Measurements from ENCODE around the gene KREMEN1. TPM values are rescaled to one million over a fixed set of nuclear protein-coding genes. Genes with fewer than 3 reads are reported as not detected.

KREMEN1 gene
- total and polyA plus RNA-seq, 10 of the 15 experiments (the other 5 are each of a cell fraction or from before 2014, with no cell fraction given), result 0.10 to 2.5 (median 0.20) TPM; not detected in 1

DNA sequence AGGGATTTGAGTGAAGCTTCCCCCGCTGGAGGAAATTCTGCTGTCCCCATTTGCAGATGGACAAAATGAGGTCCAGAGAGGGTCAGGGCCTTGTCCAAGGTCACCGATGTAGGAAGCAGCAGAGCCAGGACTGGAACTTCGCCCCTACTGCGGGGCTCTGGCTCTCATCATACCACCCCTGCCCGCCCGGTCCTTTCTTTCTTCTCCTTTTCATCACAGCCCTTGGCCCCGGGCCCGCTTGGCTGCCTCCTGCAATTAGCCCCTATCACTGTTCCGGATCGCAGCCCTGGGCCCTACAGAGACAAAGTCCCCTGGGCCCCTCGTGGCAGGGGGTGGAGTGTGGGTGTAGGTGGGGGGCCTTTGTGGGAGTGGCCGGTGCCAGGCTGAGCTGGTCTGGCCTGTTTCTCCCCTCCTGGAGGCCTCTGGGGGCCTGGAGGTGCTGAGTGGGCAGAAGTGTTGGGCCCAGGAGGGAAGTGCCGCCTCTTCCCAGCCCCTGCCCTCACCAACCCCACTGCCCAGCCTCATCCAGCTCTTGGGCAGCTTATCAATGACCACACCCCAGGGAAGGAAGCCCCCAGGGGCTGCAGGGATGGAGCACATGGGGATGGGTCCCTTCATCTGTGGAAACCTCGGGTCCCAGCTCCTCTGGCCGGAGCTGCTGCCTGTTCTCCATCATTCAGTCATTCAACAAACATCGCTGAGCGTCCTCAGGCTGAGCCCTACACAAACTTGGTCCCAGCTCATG, 136.2 kb downstream of the KREMEN1 start (continued):
- TF ChIP-seq, protein P1, sequence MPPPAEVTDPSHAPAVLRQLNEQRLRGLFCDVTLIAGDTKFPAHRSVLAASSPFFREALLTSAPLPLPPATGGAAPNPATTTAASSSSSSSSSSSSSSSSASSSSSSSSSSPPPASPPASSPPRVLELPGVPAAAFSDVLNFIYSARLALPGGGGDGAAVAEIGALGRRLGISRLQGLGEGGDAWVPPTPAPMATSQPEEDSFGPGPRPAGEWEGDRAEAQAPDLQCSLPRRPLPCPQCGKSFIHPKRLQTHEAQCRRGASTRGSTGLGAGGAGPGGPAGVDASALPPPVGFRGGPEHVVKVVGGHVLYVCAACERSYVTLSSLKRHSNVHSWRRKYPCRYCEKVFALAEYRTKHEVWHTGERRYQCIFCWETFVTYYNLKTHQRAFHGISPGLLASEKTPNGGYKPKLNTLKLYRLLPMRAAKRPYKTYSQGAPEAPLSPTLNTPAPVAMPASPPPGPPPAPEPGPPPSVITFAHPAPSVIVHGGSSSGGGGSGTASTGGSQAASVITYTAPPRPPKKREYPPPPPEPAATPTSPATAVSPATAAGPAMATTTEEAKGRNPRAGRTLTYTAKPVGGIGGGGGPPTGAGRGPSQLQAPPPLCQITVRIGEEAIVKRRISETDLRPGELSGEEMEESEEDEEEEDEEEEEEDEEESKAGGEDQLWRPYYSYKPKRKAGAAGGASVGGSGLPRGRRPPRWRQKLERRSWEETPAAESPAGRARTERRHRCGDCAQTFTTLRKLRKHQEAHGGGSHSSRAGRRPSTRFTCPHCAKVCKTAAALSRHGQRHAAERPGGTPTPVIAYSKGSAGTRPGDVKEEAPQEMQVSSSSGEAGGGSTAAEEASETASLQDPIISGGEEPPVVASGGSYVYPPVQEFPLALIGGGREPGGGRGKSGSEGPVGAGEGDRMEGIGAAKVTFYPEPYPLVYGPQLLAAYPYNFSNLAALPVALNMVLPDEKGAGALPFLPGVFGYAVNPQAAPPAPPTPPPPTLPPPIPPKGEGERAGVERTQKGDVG (CRISPR knock-in tag; IDR thresholded peaks at IDR 0.05), result no peak

DNA sequence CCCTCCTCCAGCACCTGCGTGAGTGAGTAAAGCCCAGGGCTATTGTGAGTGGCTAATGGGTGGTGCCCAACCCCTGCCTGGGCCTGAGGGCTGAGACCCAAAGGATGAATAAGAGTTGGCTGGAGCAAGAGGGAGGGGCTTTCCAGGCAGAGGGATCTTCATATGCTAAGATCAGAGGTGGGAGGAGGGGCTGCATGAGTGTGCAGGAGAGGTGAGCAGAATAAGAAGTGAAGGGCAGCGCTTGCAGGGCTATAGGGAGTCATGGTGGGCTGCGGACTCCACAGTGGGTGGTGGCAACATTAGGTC, 136.7 kb downstream of the KREMEN1 start:
- FAIRE-seq, result no peak
- Histone ChIP-seq H3K79me2 (ENCODE audit: control insufficient read depth, insufficient read depth, low read length) (peaks cover 50% of the 10 kb centered on the region), H3K4me2 (ENCODE audit: control insufficient read depth, insufficient read depth) (peak overlapping the region; percentile 71), H3K9me3 (replicated peaks; ENCODE audit: control insufficient read depth, insufficient read depth, low read length) (no peaks in the 10 kb centered on the region), H3K4me3 (peak overlapping the region; percentile 65; the same call in 1 of the 2 replicates), H3K27ac (ENCODE audit: control insufficient read depth, insufficient read depth) (peak overlapping the region; percentile 18; the same call in 1 of the 2 replicates), H3K9ac (ENCODE audit: control insufficient read depth, insufficient read depth, low read length) (peak overlapping the region; percentile 71), H3K36me3 (ENCODE audit: control insufficient read depth in 2 of 2, insufficient read depth in 2 of 2, low read length in 1 of 2) (no peaks in the 10 kb centered on the region; a peak in 2 of 4 replicates), H3K27me3 (replicated peaks in 1 of 2; ENCODE audit: control insufficient read depth in 2 of 2, insufficient read depth in 2 of 2, low read length in 1 of 2) (no peaks in the 10 kb centered on the region; a peak in 1 of 4 replicates), H3K4me1 (ENCODE audit: control insufficient read depth, insufficient read depth, low read length) (peaks cover 24% of the 10 kb centered on the region), H2AFZ (ENCODE audit: control insufficient read depth, low read depth, low read length) (no peak overlapping the region), H4K20me1 (ENCODE audit: control insufficient read depth, insufficient read depth) (no peaks in the 10 kb centered on the region)
- RAD21 ChIA-PET (ENCODE audit: unreplicated experiment), result interaction anchor here (0.8 to 5.2 kb wide), 5 partner anchors 8 to 53 kb away, joined by 3 to 26 read pairs (median 6); no protein-coding TSS in a partner anchor
- no peak for ATAC-seq
- no peak for DNase-seq (ENCODE audit: low read depth, low spot score)
- intact Hi-C loops (cut with micrococcal nuclease; ENCODE audit: unreplicated experiment), result loop anchor here (2.0 kb wide), 1 partner anchor 35 kb away; no protein-coding TSS in a partner anchor
- SMC1A ChIA-PET (ENCODE audit: uncharacterized antibody, unreplicated experiment), result interaction anchor here (1.1 to 16.1 kb wide), 5 partner anchors 8 to 41 kb away, joined by 6 to 165 read pairs (median 8); no protein-coding TSS in a partner anchor
- TF ChIP-seq ZNF384 (IDR thresholded peaks at IDR 0.05; ENCODE audit: borderline replicate concordance, low read depth, low read length) (no peak), NFYA (IDR thresholded peaks at IDR 0.05; ENCODE audit: borderline replicate concordance, low read depth, low read length) (no peak), USF2 (IDR thresholded peaks at IDR 0.05; ENCODE audit: borderline replicate concordance, low read depth, low read length) (no peak), ZBED1 (IDR thresholded peaks at IDR 0.05; ENCODE audit: borderline replicate concordance) (no peak), BMI1 (IDR thresholded peaks at IDR 0.05; ENCODE audit: borderline replicate concordance) (no peak), SPI1 (IDR thresholded peaks at IDR 0.05; ENCODE audit: borderline replicate concordance, insufficient read depth, low read depth, low read length) (no peak), IKZF2 (IDR thresholded peaks at IDR 0.05) (no peak)
- TF ChIP-seq, protein P1 (CRISPR knock-in tag; IDR thresholded peaks at IDR 0.05), result no peak
- in situ Hi-C loops (cut with MboI), result no loop called here
- no TSS peak for BruUV-seq (replicated peaks)
- POLR2A ChIA-PET, result interaction anchor here (0.6 to 15.3 kb wide), 7 partner anchors 10 to 300 kb away, joined by 3 to 239 read pairs (median 3); no protein-coding TSS in a partner anchor
- CTCF ChIA-PET, result interaction anchor here (0.6 to 3.5 kb wide), 10 partner anchors 11 to 743 kb away, joined by 3 to 19 read pairs (median 5); no protein-coding TSS in a partner anchor
- 84% methylated on average over 3 of the region's 3 CpGs for WGBS (ENCODE audit: insufficient coverage, insufficient replicate concordance, low lambda C conversion rate, missing lambda C conversion rate)
